OCI-M2 (cell line): ENCODE results near the gene FGF12.

ENCODE experiments used
- DNase-seq: peaks from one replicate; lab custom pipeline; 2025; ENCODE audit not compliant: unreplicated experiment; lab: John Stamatoyannopoulos, UW

Gene FGF12

DNA sequence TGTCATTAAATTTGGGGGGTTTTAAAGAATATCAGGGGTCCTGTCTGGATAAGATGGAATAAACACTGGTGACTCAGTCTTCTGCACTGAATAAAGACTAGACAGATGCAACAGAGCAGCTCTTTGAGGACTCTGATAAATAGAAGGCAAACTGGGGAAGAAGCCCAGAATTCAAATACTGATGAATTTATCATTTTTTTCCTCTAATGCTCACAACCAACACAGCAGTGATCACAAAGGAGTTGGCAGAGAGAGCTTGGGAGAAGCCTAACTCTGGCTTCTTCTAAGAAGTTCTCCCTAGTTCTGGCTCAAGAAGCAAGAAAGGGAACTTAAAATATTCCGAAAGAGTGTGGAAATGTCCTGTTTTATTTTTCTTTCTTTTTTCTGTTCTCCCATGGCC, 597.8 kb downstream of the FGF12 start:
- DNase-seq: no peak

DNA sequence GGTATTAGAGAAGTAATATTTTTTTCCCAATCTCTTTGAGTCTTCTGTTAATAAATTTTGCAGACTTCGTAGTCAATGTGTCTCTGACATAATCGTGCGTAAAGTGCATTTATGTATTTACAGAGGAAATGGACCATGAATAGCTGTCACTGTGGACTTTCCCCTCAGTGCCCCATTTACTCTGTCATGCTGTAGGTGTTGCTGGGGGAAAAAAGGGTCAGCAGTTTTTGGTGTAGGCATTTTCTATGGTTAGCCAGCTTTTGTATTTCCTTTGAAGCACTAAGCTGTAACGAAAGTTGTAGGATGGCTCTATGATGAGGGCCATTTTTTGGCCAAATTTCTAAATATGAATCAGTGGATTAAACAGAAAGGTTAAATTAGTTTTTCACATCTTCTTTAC, 598.4 kb downstream of the FGF12 start:
- no peak for DNase-seq

DNA sequence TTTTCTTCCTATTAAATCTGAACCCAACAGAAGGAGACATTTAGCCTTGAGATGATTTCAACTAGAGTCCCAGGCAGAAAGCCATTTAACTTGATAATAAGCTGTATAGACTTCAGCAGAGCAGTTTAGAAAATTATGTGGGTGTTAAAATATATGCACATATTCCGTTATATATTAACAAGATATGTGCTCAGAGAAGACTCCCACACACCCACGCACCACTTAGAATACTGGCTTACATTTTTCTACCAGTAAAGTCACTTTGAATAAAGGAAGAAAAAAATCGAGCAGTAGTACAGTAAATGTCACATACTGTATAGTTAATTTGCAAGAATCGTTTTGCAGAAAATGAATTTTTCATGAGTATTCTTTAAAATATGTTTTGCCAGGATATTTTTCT, 599.3 kb downstream of the FGF12 start:
- DNase-seq: no peak

DNA sequence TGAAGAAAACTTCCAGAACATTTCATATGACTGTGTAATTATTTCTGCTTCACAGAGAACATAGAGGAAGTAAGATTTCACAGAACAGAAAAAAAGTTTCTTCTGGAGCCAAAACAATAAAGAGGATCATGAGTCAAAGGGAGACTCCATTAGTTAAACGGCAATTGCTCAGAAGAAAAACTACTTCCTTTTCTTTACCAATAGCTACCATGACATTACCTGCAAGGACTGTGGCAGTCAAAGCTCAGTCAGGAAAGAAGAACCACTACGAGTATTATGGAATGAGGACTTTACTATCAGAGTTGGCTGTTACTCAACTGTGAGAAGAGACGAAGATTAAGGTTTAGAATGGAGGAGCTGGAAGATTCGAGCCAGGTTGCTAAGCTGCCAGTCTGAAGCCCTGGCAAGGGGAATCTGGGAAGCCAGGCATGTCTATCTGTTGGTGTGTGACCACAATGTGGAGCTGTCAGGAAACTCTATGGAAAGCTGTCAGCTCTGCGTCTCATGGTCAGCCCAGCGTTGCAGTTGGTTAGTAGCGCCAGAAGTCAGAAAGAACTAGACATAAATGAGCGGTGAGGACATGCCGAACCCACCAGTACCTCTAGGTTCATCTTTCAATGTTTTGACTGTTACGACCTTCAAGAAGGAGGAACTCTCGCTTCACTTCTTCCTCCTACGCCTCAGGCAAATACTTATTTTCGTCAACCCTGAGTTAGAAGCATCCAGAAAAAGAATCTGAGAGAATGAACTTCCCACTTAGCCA, 604.3 kb downstream of the FGF12 start:
- DNase-seq: no peak

DNA sequence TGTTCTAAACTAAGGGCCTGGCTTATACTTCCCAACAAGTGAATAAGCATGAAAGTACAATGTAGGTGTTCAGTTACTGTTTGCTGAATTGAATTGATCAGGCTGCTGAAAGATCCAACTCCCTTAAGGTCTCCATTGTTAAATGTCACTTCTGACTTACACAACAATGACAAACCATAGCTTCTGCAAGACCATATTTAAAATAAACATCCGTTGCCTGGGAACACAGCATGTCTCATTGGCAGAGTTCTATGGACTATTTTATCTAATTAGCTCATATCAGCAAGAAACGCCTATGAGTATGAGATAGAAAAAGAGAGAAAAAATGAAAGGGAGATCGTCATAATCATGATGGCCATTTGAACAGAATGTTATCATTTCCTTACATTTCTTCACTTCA, 605.4 kb downstream of the FGF12 start:
- DNase-seq: no peak

DNA sequence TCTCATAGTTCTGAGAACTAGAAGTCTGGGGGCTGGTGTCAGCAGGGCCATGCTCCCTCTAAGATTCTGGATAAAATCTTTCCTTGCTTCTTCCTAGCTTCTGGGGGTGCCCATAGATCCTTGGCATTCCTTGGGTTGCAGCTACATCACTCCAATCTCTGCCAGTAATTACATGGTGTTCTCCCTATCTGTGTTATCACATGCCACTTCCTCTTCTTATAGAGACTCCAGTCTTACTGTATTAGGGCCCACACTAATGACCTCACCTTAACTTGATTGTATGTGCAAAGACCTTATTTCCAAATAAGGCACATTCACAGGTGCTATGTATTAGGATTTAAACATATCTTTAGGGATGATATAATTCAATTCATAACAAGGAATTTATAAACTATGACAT, 618.5 kb downstream of the FGF12 start:
- DNase-seq: no peak

DNA sequence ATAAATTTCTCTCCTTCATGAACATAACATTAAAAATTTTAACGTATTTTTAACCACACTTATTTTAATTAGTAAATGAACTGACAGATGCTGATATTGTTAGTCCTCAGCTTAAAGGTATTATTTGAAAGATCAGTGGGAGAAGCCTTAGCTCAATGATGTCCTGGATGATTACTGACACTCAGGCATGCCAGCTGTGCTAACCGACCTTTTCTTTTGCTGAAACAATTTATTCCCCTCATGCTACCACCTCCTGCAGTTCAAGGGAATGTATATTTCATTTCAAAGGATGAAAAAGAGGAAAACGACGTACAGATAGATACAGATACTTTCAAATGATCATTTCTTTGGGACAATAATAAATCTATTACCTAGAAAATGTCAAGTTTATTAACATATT, 620.8 kb downstream of the FGF12 start:
- no peak for DNase-seq

DNA sequence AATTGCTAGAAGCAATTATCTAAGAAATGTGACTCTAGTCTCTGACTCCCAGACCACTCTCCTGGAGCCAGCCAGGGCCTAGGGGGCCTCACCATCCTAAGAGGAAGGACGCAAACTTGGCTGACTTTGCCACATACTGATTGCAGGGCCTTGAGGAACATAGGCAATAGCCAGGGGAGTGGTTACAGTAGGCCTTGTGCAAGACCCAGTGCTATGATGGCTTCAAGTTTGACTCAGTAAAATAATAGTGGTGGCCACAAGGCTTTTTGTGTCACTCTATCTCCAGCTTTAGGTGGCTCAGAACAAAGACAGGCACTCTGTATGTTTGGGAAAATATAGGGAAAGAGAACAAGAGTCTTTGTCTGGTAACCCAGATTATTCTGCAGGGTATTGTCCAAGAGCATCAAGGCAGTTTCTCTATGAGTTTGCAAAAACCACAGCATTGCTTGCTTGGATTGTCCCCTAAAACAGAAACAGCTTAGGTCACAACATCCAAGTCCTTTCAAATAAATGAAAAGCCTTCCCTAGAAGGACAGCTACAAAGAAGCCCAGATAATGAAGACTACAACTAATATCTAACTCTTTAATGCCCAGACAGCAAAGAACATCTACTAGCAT, 634.8 kb downstream of the FGF12 start:
- no peak for DNase-seq

DNA sequence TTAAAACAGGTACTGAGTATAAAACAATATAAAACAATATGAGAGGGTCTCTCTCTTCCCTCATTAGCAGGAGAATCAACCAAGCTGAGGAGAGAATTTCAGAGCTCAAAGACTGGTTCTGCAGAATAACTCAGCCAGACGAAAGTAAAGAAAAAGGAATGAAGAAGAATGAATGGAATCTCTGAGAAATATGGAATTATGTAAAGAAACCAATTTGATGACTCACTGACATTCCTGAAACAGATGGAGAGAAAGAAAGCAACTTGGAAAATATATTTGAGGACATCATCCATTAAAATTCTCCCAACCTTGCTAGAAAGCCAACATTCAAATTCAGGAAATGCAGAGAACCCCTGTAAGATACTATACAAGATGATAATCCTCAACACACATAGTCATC, 635.5 kb downstream of the FGF12 start:
- DNase-seq: no peak

DNA sequence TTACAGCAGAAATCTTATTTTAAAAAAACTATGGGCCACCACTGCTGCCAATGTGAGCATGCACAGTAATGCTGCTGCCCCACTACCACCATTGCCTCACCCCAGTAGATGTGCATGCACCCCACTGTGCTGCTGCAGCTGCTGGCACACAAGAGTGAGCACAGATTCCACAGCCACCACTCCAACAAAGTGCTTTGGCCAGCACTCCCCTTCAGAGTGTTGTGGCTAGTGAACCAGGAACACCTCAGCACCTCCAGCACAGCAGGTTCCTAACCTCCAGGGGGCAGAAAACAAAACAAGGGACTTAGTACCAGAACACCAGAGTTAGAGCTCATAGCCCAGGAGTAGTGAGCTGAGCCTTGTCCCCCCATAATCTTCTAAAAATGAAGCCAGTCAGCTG, 636.8 kb downstream of the FGF12 start:
- no peak for DNase-seq
